HepG2 (cell line): ENCODE measurements around the gene RER1. TPM values are rescaled to one million over a fixed set of nuclear protein-coding genes. Genes with fewer than 3 reads are reported as not detected.

Source experiments
- EEA1 ChIP-seq: sonication (generic); formaldehyde crosslinking; IDR thresholded peaks from 2 replicates; pipeline ENCODE4 v1.5.1; 2020; ENCODE audit warnings: mild to moderate bottlenecking, missing genetic modification reagents, borderline replicate concordance
- HNF1B ChIP-seq: sonication (generic); formaldehyde crosslinking; IDR thresholded peaks from 2 replicates; pipeline ENCODE4 v1.5.1; 2020; ENCODE audit warnings: mild to moderate bottlenecking, moderate library complexity, missing genetic modification reagents
- HNRNPL ChIP-seq: fragments of 200-400 bp; formaldehyde crosslinking; IDR thresholded peaks from 2 replicates; pipeline ENCODE4 v1.6.1; 2017; ENCODE audit warnings: mild to moderate bottlenecking, low read depth, low read length
- MAX ChIP-seq: IDR thresholded peaks from 2 replicates; pipeline ENCODE4 v1.6.1; 2012; ENCODE audit warnings: inconsistent platforms
- NAIF1 ChIP-seq: sonication (generic); formaldehyde crosslinking; IDR thresholded peaks from 2 replicates; pipeline ENCODE4 v1.5.0; 2020; ENCODE audit warnings: mild to moderate bottlenecking, missing genetic modification reagents, borderline replicate concordance
- NBN ChIP-seq: fragments of 450-650 bp; conservative IDR thresholded peaks from 2 replicates; pipeline ENCODE4 v1.6.1; 2017
- SMAD3 ChIP-seq: sonication (generic); formaldehyde crosslinking; IDR thresholded peaks from 2 replicates; pipeline ENCODE4 v1.4.0; 2020; ENCODE audit warnings: missing genetic modification reagents
- SNAI1 ChIP-seq: sonication (generic); formaldehyde crosslinking; IDR thresholded peaks from 2 replicates; pipeline ENCODE4 v1.5.0; 2020; ENCODE audit warnings: mild to moderate bottlenecking, missing genetic modification reagents, borderline replicate concordance
- SNAPC2 ChIP-seq: sonication (generic); formaldehyde crosslinking; IDR thresholded peaks from 2 replicates; pipeline ENCODE4 v1.8.1; 2022; ENCODE audit warnings: mild to moderate bottlenecking, missing genetic modification reagents
- ZC3H4 ChIP-seq: sonication (generic); formaldehyde crosslinking; IDR thresholded peaks from 2 replicates; pipeline ENCODE4 v1.4.0; 2020; ENCODE audit warnings: missing genetic modification reagents, borderline replicate concordance
- ZFP91 ChIP-seq: sonication (generic); formaldehyde crosslinking; IDR thresholded peaks from 2 replicates; pipeline ENCODE4 v1.9.0; 2022; ENCODE audit warnings: missing genetic modification reagents, mild to moderate bottlenecking, borderline replicate concordance
- ZHX2 ChIP-seq, 2 experiments: sonication (generic) in 1 of 2; formaldehyde crosslinking in 1 of 2; IDR thresholded peaks; 2 replicates each; pipeline versions ENCODE4 v1.6.1 to v1.9.0; 2014 to 2022; ENCODE audit warnings: antibody characterized with exemption in 1 of 2, borderline replicate concordance in 1 of 2, inconsistent platforms in 1 of 2, low read depth in 1 of 2, missing genetic modification reagents in 1 of 2
- ZNF441 ChIP-seq: sonication (generic); formaldehyde crosslinking; IDR thresholded peaks from 2 replicates; pipeline ENCODE4 v1.7.0; 2021; ENCODE audit warnings: missing genetic modification reagents, borderline replicate concordance
- ZNF589 ChIP-seq: sonication (generic); formaldehyde crosslinking; conservative IDR thresholded peaks from 2 replicates; pipeline ENCODE4 v1.8.0; 2022; ENCODE audit warnings: mild to moderate bottlenecking, moderate library complexity, missing genetic modification reagents
- ZNF619 ChIP-seq: sonication (generic); formaldehyde crosslinking; IDR thresholded peaks from 2 replicates; pipeline ENCODE4 v1.4.0; 2020; ENCODE audit warnings: mild to moderate bottlenecking, missing genetic modification reagents
- ZNF788 ChIP-seq: sonication (generic); formaldehyde crosslinking; IDR thresholded peaks from 2 replicates; pipeline ENCODE4 v1.5.0; 2020; ENCODE audit warnings: mild to moderate bottlenecking, missing genetic modification reagents, borderline replicate concordance
- ZNF883 ChIP-seq: sonication (generic); formaldehyde crosslinking; IDR thresholded peaks from 2 replicates; pipeline ENCODE4 v1.5.1; 2020; ENCODE audit warnings: mild to moderate bottlenecking, missing genetic modification reagents; ENCODE audit errors: not compliant biosample characterization
- ZSCAN21 ChIP-seq: sonication (generic); formaldehyde crosslinking; IDR thresholded peaks from 2 replicates; pipeline ENCODE4 v1.8.0; 2022; ENCODE audit warnings: mild to moderate bottlenecking, missing genetic modification reagents, moderate library complexity, borderline replicate concordance
- ZZZ3 ChIP-seq: sonication (generic); formaldehyde crosslinking; IDR thresholded peaks from 2 replicates; pipeline ENCODE4 v1.4.0; 2020; ENCODE audit warnings: missing genetic modification reagents, mild to moderate bottlenecking, borderline replicate concordance
- polyA plus RNA-seq, 8 experiments: library from polyadenylated mRNA; depleted of rRNA in 3 of 8; stranded (reverse) in 7 of 8; unstranded in 1 of 8; fragments of >200 nt; fragmentation: Illumina TruSeq in 4 of 8; extraction: Trizol in 4 of 8; gene quantifications; 2 replicates each; pipeline versions ENCODE4 v1.2.1 to v1.2.3, GENCODE V29; 2011 to 2016; ENCODE audit warnings: low read depth in 4 of 8, missing spikeins in 1 of 8, mixed read lengths in 1 of 8; ENCODE audit not compliant: insufficient read depth in 1 of 8
- total RNA-seq, 5 experiments: library from RNA; depleted of rRNA; stranded (reverse); fragments of >200 nt; fragmentation: Illumina TruSeq; extraction: Trizol; gene quantifications; 2 replicates each; pipeline ENCODE4 v1.2.3, GENCODE V29; 2016; ENCODE audit warnings: low read depth in 1 of 5

RER1 gene
- total and polyA plus RNA-seq, 2 of the 13 experiments (the other 11 are each of a cell fraction or from before 2014, with no cell fraction given) = 128 to 164 TPM

GRCh38 chr1:2412773-2413494 is 21.3 kb downstream of the RER1 start (continued):
- no peak for TF ChIP-seq ZHX2 (IDR thresholded peaks at IDR 0.05; ENCODE audit: low read depth)
- TF ChIP-seq ZHX2 (CRISPR knock-in tag; IDR thresholded peaks at IDR 0.05; ENCODE audit: borderline replicate concordance) = 0 out of 2 replicates have a peak, but pooled peaks have one; percentile 33
- TF ChIP-seq SNAPC2 (CRISPR knock-in tag) = 0 out of 2 replicates have a peak, but pooled peaks have one; percentile 51
- TF ChIP-seq ZNF589 (CRISPR knock-in tag) = no peak
- TF ChIP-seq ZNF883 (CRISPR knock-in tag) = peak; percentile 52
- peak; percentile 49 for TF ChIP-seq ZC3H4 (CRISPR knock-in tag)
- TF ChIP-seq HNRNPL = no peak; the same call in 1 of the 2 replicates
- no peak for TF ChIP-seq ZNF619 (CRISPR knock-in tag)
- no peak for TF ChIP-seq SMAD3
- TF ChIP-seq ZZZ3 (CRISPR knock-in tag) = peak; percentile 44; the same call in 1 of the 2 replicates
- TF ChIP-seq HNF1B = 0 out of 2 replicates have a peak, but pooled peaks have one; percentile 4
- peak; percentile 76; the same call in 1 of the 2 replicates for TF ChIP-seq ZNF441 (CRISPR knock-in tag)
- TF ChIP-seq ZFP91 (CRISPR knock-in tag) = peak; percentile 44; the same call in 1 of the 2 replicates
- TF ChIP-seq MAX = peak; percentile 91
- TF ChIP-seq EEA1 (CRISPR knock-in tag) = peak; percentile 96; the same call in 1 of the 2 replicates
- TF ChIP-seq NBN = no peak
- TF ChIP-seq ZSCAN21 (CRISPR knock-in tag) = peak; percentile 87
- no peak for TF ChIP-seq SNAI1 (CRISPR knock-in tag)
- peak; percentile 70; the same call in 1 of the 2 replicates for TF ChIP-seq ZNF788 (CRISPR knock-in tag)
- TF ChIP-seq NAIF1 (CRISPR knock-in tag) = peak; percentile 50; the same call in 1 of the 2 replicates
